Renal pelvis (tissue), 4 donors: ENCODE data around the gene DISC1. TPM values are rescaled to one million over a fixed set of nuclear protein-coding genes. Genes with fewer than 3 reads are reported as not detected.
"Not testable (repeated sequence)": the region's sequence is repeated elsewhere in the genome, so short reads cannot be mapped to it uniquely, and the experiment has no call there.

Experiments used
- DNase-seq: peaks from one replicate; pipeline ENCODE4 v3.0.0-alpha.2; 2013
- polyA plus RNA-seq, 3 donors: library from polyadenylated mRNA; unstranded; fragments of 120-200 nt; gene quantifications; one replicate each; pipeline ENCODE4 v1.2.1, GENCODE V29; 2013; ENCODE audit not compliant: insufficient read length in 3 of 3

DISC1 gene
- polyA plus RNA-seq, 3 donors = 5.0 to 5.5 (median 5.3) TPM

DNA sequence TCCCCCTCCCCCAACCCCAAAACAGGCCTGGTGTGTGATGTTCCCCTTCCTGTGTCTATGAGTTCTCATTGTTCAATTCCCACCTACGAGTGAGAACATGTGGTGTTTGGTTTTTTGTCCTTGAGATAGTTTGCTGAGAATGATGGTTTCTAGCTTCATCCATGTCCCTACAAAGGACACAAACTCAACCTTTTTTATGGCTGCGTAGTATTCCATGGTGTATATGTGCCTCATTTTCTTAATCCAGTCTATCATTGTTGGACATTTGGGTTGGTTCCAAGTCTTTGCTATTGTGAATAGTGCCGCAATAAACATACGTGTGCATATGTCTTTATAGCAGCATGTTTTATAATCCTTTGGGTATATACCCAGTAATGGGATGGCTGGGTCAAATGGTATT is 102.4 kb downstream of the DISC1 start:
- not testable (repeated sequence) for DNase-seq

DNA sequence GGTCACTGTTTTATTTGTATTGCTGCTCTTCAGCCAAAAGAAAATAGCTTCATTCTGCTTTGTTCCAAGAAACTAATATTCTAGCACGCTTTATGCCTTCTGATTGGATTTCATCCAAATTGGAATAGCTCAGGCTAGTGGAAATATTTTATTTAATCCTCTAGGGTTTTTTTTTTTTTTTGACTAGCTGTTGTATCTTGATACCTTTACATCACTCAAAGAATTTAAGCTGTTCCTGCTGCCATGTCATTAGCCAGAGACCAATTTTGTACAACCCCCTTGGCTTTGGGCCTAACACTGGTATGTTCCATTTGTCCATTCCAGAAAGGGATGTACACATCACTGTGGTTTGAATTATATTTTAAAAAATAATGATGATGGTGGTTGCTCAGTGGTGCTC is 103.0 kb downstream of the DISC1 start:
- no peak for DNase-seq

DNA sequence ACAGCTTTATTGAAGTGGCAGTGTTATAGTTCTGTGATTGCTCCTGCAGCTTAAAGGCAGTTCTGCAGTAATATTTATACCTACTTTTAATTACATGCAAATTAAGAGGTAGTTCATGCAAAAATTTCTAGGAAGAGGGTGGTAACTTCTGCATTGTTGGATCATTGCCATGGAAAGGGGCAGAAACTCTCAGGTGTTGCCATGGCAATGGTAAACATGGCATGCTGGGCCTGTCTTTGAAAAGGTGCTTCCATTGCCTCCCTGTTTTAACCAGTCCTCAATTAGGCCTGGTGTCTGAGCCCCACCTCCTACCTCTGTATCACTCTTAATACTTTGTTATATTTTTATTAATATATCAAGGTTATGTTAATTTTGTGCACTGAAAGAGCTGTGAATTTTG is 104.7 kb downstream of the DISC1 start:
- no peak for DNase-seq

DNA sequence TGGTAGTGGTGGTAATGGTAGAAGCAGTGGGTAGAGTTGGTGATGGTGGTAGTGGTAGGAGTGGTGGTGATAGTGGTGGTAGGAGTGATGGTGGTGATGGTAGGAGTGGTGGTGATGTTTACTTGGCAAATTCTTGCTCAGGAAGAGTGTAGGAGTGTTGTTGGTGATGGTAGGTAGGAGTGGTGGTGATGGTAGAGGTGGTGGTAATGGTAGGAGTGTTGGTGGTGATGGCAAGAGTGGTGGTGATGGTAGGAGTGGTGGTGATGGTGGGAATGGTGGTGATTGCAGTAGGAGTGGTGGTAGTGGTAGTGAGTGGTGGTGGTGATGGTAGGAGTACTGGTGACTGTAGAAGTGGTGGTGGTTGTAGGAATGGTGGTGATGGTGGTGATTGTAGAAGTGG is 106.5 kb downstream of the DISC1 start:
- DNase-seq = no peak

DNA sequence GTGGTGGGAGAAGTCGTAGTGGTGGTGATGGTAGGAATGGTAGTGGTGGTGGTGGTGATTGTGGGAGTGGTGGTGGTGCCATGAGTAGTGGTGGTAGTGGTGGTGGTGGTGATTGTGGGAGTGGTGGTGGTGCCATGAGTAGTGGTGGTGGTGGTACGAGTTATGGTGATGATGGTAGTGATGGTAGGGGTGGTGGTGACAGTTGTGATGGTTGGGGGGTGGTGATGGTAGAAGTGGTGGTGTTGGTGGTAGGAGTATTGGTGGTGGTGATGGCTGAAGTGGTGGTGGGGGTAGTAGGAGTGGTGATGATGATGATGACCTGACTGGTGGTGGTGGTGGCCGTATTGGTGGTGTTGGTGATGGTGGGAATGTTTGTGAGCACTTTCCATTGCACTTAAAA is 107.1 kb downstream of the DISC1 start:
- DNase-seq = no peak

DNA sequence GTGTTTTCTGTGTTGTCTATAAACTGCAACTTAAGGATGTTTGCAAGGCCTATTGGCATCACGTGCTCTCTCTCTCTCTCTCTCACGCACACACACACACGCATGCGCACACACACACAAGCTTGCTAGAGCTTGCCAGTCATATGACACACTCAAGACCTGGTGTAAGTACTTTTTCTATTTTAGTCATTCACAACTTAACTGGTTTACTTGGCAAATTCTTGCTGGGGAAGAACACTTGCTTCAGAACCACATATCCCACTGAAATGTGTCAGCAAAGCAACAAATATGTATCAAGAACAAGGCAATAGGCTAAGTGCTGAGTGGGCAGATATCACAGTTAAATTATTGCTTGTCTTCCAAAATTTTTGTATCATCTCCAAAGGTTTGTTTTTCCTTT is 107.8 kb downstream of the DISC1 start:
- no peak for DNase-seq

DNA sequence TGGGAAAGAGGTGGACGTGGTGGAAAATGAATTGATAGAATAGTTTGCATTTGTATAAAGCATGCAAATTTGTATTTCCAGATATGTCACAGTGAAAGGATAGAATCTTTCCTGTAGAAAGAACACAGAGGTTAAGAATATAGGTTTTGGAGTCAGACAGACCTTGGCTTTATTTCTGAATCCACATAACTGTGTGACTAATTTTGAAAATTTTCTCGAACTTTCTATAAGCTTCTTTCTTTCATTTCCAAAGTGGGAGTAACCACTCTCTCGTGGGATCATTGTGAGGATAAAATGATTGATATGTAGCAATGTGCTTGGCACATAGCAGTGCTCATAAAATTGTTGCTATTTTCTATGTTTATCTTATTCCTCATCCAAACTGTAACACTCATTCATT is 108.8 kb downstream of the DISC1 start:
- DNase-seq = no peak

DNA sequence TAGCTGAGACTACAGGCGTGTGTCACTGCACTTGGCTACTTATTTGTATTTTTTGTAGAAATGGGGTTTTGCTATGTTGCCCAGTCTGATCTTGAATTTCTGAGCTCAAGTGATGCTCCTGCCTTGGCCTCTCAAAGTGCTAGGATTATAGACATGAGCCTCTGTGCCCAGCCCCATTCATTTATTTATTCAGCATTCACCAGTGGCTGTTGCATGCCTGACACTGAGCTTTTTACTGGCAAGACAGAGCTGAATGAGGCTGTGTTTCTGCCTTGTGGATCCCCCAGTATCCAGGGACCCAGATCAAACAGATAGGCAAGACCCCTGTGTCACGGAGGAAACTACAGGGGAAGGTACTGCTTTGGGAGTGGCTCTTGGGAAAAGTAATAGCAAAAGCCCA is 109.4 kb downstream of the DISC1 start:
- DNase-seq = no peak

DNA sequence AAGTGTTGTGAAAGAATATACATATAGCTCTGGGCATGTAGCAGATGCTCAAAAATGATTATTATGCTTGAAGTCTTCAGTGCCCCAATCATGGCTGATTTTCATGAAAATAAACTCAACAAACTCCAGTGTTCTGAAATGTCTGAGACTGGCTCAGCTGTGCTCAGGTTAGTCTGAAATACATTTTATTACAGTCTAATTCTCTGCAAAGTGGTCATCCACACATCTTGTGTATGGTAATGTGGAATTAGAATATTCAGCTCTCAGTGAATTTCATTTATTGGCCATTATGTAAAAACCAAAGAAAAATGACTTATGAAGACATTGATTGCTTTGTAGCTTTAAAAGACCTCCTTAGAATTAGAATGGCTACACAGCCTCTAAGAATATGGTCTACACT is 109.9 kb downstream of the DISC1 start:
- no peak for DNase-seq

DNA sequence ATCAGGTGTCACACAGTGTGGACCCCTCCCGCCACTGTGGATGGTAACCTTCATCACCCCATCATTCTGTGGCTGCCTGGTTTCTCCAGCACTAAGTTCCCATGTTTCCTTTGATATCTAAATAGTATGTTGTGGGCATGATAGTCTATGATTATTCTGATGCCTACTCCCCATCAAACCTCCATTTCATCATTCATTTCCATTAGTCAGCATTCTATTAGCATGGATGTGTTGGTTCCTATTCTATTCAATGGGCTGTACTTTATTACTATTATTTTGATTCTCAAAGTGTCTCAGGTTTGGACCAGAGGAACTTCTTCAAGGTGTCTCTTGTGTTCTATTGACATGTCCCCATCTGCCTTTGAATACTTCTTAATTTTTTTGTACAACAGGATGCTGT is 112.0 kb downstream of the DISC1 start:
- DNase-seq = no peak

DNA sequence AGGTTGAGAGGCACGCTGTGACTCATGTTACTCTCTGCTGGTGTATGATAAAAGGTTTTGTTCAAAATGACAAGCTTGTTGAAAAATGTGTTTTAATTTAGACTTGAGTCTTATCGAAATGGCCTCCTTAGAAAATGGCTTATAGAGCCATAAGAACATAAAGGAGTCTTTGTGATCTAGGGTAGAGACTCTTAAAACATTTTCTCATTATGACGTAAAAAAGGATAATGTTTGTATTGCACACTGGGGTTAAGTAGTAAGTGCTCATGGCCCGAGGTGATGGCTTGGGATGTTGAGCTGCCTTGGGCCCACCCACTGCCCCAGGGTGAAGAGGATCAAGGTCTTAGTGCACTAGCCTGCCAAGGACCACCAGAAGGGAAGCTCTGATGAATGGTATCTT is 117.4 kb downstream of the DISC1 start:
- no peak for DNase-seq

DNA sequence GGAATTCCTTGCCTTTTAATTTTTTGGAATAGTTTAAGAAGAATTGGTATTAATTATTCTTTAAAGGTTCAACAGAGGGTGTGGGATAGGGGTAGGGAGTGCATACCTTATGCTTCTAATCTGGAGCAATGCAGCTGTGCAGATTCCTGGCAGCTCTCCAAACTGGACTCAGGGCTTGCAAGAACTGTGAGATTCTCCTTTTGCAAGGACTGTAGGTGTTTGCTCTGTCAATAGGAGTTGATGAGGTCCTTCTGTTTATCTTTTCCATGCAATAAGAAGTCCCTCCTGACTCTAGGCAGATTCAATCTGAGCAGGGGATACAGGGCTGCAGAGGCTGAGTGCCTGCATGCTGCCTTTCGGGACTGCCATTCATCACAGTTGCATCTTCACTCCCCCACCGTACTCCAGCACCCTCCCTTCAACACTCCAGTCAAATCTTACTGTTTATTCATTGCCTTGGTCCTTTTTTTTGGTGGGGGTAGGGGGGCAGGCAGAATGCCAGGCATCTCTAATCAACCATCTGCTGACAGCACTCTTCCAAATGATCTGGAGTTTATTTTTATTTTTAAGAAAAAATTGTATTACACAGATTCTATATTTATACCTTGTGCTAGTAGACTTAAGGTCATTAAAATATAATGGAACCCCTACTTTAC is 122.3 kb downstream of the DISC1 start:
- no peak for DNase-seq

DNA sequence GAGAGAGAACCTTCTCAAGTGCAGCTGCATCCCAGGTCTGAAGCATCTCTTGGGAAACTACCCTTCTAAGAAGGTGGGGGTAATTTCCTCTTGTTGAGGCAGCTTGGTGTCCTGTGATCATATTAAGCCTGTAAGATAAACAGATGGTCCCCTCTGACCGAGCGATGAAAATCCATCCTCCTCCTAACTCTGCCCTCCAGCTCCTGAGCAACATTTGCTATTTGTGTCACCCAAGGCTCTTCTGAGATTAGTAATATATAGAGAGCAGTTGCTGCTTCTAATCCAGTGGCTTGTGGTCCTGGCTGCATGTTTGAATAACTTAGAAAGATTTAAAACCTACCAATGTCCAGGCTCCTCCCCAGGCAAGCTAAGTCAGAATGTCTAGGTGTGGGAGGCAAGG is 123.7 kb downstream of the DISC1 start:
- DNase-seq = no peak

DNA sequence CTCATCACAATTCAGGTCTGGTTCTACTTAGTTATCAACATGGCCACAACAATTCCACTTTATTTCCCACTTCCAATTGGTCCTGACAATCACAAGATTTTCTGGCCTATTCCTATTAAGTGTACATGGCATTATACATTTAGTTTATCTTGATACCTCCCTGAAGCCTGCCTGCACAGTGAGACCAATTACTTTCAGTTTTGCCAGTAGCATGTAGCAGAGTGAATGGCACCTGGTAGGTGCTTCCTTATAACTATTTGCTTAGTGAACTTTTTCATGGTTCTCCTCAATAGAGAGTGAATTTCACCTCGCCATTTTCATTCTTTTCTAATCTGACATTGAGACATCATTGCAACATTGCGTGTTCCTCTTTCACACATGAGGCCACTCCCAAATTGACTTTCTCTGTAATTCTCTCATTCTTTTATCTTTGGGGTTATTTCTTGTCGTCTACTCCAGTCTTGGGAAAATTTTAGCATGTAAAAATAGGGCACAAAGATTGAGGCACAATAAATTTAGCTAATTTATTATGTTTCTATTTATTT is 124.3 kb downstream of the DISC1 start:
- DNase-seq = no peak

DNA sequence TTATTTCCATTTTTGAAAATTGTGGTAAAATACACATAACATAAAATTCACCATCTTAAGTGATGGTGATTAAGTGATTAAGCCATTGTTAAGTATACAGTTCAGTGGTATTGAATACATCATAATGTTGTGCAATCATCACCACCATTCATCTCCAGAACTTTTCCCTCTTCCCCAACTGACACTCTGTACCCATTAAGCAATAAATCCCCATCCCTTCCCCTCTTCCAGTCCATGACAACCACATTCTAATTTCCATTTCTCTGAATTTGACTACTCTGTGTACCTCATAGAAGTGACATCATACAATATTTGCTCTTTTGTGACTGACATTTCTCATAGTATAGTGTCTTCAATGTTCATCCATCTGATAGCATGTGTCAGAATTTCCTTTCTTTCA is 124.8 kb downstream of the DISC1 start:
- no peak for DNase-seq

DNA sequence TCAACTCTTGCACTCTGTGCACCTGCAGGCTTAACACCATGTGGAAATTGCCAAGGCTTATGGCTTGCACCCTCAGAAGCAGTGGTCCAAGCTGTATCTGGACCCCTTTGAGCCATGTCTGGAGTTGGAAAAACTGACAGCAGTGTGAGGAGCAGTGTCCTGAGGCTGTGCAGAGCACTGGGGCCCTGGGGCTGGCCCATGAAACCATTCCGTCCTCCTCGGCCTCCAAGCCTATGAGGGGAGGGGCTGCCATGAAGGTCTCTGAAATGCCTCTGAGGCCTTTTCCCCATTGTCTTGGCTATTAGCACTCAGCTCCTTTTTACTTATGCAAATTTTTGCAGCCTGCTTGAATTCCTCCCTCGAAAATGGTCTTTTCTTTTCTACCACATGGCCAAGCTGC is 126.7 kb downstream of the DISC1 start:
- no peak for DNase-seq

DNA sequence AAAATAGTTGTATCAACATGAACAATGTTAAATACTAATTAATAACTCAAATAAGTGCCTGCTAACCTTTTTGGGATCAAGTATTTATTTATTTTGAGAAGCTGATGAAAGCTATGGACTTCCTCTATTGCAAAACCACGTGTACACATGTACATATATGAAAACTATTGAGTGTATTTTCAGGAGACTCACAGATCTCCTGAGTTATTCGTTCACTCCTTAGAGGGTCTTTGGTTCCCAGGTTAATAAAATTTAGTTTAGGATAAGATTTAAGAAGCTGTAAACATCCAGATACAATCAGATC is 130.5 kb downstream of the DISC1 start:
- no peak for DNase-seq

DNA sequence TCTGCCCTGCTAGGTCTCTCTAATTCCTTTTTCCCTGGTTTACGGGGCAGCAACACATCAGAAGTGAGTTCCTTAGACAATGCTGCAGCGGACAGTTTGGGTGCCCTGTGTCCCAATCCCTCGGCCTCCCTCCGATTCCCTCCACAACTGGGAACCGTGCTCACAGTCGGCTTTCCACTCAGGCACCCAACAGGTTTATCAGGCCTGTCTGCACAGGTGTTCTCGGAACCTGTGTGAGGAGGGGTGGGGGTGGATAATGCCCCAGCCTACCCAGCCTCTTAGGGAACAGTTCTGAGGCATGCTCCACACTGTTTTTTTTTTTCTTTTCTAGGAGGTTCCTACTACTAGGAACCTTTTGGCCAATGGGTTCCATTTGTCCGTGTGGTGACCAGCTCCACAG is 131.2 kb downstream of the DISC1 start:
- DNase-seq = no peak

DNA sequence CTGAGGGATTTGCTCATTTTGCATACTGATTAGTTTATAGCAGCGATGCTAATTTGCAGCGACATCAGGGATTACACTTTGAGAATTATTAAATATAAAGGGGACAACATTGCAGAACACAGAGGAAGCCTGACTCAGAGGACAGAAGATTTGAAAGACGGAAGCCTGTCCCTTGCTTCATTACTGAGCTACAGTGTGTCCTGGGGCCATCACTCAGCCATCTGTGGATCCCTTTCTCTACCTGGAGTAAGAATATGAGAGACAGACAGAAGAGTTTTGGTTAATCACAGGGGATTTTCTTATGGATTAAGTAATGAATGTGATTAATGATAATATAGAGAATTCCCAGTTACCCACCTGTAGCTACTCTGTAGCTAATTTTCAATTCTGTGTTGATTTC is 134.7 kb downstream of the DISC1 start:
- no peak for DNase-seq

DNA sequence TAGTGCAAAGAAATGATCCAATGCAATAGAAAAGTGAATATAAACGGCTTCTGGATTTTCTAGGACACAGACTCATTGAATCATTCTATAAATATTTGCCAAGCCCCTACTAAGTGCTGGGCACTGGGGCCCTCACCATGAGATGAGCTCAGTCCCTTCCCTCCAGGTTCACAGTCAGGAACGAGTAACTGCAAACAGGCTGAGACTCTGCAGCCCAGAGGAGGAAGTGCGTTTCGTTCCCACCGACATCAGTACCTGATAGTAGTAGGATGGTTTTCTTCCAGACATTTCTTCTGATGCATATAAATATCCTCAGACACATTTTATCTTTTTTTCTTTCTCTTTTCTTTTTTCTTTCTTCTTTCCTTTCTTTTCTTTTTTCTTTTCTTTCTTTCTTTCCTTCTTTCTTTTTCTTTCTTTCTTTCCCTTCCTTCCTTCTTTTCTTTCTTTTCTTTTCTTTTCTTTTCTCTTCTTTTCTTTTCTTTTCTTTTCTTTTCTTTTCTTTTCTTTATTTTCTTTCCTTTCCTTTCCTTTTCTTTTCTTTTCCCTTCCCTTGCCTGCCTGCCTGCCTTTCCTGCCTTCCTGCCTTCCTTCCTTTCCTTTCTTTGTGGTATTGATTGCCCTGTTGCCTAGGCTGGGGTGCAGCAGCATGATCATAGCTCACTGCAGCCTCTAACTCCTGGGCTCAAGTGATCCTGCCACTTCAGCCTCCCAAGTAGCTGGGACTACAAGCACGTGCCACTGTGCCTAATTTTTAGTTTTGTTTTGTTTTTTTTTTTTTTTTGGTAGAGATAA is 135.4 kb downstream of the DISC1 start:
- DNase-seq = no peak

DNA sequence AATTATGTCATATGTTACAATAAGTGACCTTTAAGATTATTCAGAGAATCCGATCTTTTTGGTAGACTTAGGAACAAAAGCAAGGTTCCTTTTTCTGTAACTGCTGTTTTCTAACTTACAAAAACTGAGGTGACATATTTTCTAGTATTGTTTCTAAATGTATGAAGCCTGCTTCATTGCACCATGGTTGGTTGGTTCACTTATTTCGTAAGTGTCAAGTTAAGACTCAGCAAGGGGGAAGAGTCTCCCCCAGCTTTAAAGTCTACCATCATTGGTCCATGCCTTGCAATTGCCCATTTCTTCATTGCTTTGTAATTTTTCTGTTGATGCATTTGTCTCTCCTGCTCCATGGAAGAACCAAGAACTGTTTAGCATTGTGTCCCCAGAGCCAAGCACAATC is 136.9 kb downstream of the DISC1 start:
- no peak for DNase-seq

DNA sequence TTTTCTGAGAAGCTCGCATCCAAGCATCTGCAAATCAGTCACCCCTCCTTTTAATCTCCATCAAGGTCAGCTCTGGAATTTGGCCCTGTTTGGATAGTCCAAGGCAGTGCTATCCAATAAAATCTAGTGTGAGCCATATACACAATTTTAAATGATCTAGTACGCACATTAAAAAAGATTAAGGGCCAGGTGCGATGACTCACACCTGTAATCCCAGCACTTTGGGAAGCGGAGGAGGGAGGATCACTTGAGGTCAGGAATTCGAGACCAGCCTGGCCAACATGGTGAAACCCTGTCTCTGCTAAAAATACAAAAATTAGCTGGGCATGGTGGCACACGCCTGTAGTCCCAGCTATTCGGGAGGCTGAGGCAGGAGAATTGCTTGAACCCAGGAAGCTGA is 139.2 kb downstream of the DISC1 start:
- DNase-seq = not testable (repeated sequence)

DNA sequence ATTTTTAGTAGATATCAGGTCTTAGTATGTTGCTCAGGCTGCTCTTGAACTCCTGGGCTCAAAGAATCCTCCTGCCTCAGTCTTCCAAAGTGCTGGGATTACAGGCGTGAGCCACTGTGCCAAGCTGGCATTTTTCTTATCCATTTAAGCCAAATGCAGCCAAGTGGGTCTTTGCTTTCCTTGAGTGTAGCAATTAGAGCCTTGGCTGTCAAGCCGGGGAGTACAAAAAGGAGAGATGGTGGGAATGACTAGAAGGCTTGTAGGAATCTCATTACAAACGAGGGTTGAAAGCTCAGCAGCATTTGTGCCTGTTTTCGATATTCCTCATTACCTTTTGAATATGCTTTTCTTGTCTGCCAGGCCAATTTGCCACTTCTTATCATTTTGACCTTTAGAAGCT is 140.9 kb downstream of the DISC1 start:
- DNase-seq = no peak

DNA sequence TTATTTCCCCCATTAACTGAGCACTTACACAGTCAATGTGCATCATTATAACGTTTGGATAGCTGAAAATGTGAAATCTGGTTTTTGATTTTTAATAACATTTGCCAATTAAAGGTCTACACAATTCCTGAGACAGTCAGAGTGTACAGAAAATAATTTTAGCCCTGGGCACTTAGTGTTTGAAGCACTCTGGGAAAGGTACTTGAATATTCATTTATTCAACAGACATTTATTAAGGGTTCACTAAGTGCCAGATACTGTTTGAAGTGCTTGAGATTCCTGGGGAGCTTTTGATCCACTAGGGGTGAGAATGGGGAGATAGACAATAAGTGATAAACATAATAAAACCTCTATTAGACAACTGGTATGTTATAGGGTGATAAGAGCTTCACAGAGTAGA is 141.8 kb downstream of the DISC1 start:
- no peak for DNase-seq
